ENCODE data around the gene SETD6.

GRCh38 chr16:58493756-58494431 is 21.4 kb upstream of the SETD6 start:
- TF ChIP-seq EZH2phosphoT487 (IDR thresholded peaks at IDR 0.05; ENCODE audit: borderline replicate concordance, low read length), result no peak
- TF ChIP-seq EZH2 (IDR thresholded peaks at IDR 0.05; ENCODE audit: low read length, unreplicated experiment), result no peak

Measured in PC-3 (cell line).